Loucy (cell line): Measurements from ENCODE around the gene UNC93A.

Experiments used
- H2AFZ ChIP-seq: fragments of 200-600 bp; sonication (generic); 2 replicates; pipeline ENCODE4 v1.6.0; 2016; ENCODE audit warnings: antibody characterized with exemption, mild to moderate bottlenecking, low read length, moderate library complexity
- H3F3A ChIP-seq: fragments of 200-600 bp; 2 replicates; pipeline ENCODE4 v1.6.0; 2016; ENCODE audit warnings: antibody characterized with exemption, low read depth, mild to moderate bottlenecking
- H3K27me3 ChIP-seq: fragments of 200-600 bp; sonication (generic); 2 replicates; pipeline ENCODE4 v1.6.1; 2014; ENCODE audit warnings: low read length, mild to moderate bottlenecking; ENCODE audit not compliant: insufficient read depth, poor library complexity, severe bottlenecking
- H3K36me3 ChIP-seq: fragments of 200-600 bp; sonication (generic); 2 replicates; pipeline ENCODE4 v1.6.1; 2016; ENCODE audit warnings: low read length; ENCODE audit not compliant: insufficient read depth
- H3K4me1 ChIP-seq: fragments of 200-600 bp; sonication (generic); 2 replicates; pipeline ENCODE4 v1.5.1; 2014; ENCODE audit warnings: low read length, mild to moderate bottlenecking; ENCODE audit not compliant: insufficient read depth, poor library complexity, severe bottlenecking
- H3K4me2 ChIP-seq: fragments of 200-600 bp; sonication (generic); 2 replicates; pipeline ENCODE4 v1.6.0; 2014; ENCODE audit warnings: antibody characterized with exemption, low read length, low read depth, mild to moderate bottlenecking; ENCODE audit not compliant: poor library complexity, severe bottlenecking
- H3K4me3 ChIP-seq: fragments of 200-600 bp; sonication (generic); 2 replicates; pipeline ENCODE4 v1.5.1; 2014; ENCODE audit warnings: low read length, mild to moderate bottlenecking, mixed read lengths; ENCODE audit not compliant: poor library complexity, severe bottlenecking
- H3K79me2 ChIP-seq: fragments of 200-600 bp; sonication (generic); 2 replicates; pipeline ENCODE4 v1.6.1; 2014; ENCODE audit warnings: low read length; ENCODE audit not compliant: insufficient read depth
- H3K9ac ChIP-seq: fragments of 200-600 bp; sonication (generic); 2 replicates; pipeline ENCODE4 v1.6.0; 2014; ENCODE audit warnings: mild to moderate bottlenecking, low read depth, low read length, moderate library complexity; ENCODE audit not compliant: poor library complexity, severe bottlenecking
- H3K9me2 ChIP-seq: fragments of 200-600 bp; sonication (generic); replicated peaks from 2 replicates; pipeline ENCODE4 v1.6.1; 2016; ENCODE audit warnings: low read depth, low read length, mixed read lengths
- H3K9me3 ChIP-seq: fragments of 200-600 bp; sonication (generic); 2 replicates; pipeline ENCODE4 v1.6.1; 2014; ENCODE audit warnings: mild to moderate bottlenecking, antibody characterized with exemption, low read length, low read depth; ENCODE audit not compliant: insufficient read depth
- H4K20me1 ChIP-seq: fragments of 200-600 bp; sonication (generic); 2 replicates; pipeline ENCODE4 v1.6.0; 2014; ENCODE audit warnings: antibody characterized with exemption, low read length, mild to moderate bottlenecking; ENCODE audit not compliant: insufficient read depth, poor library complexity, severe bottlenecking
- CTCF ChIP-seq: fragments of 200-600 bp; sonication (generic); conservative IDR thresholded peaks from 2 replicates; pipeline ENCODE4 v1.5.1; 2014; ENCODE audit warnings: mild to moderate bottlenecking, antibody characterized with exemption, low read length
- EZH2phosphoT487 ChIP-seq: fragments of 200-600 bp; IDR thresholded peaks from 2 replicates; pipeline ENCODE4 v1.6.1; 2018; ENCODE audit warnings: antibody characterized with exemption, mild to moderate bottlenecking, moderate library complexity, borderline replicate concordance

Gene UNC93A

DNA sequence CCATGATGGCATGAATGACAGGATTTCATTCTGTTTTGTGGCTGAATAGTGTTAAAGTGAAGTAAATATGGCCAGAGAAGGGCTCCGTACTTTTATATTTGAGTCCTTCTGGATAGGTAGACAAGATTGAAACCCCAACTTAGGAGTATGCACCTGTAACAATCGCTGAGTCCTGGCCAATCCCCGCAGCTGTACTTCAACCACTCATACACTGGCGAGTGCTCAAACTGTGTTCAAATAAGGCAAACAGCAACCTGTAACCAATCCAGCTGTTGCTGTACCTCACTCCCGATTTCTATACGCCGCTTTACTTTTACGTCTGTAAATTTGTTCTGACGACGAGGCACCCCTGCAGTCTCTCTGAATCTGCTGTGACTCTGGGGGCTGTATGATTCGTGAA lies 40.5 kb downstream of the UNC93A start:
- Histone ChIP-seq H3K4me2 (no peak overlapping the region), H3K9me2 (no peaks in the 10 kb centered on the region), H3K27me3 (no peaks in the 10 kb centered on the region), H3K9me3 (no peaks in the 10 kb centered on the region), H3K36me3 (no peaks in the 10 kb centered on the region), H3K4me3 (no peak overlapping the region), H3K79me2 (no peaks in the 10 kb centered on the region), H3K4me1 (no peaks in the 10 kb centered on the region), H4K20me1 (no peaks in the 10 kb centered on the region), H2AFZ (no peak overlapping the region), H3F3A (no peaks in the 10 kb centered on the region), H3K9ac (no peak overlapping the region)
- TF ChIP-seq EZH2phosphoT487 = no peak
- no peak for TF ChIP-seq CTCF

GRCh38 chr6:167336844-167337630 lies 45.9 kb downstream of the UNC93A start:
- no peaks in the 10 kb centered on the region for H3F3A ChIP-seq
- no peaks in the 10 kb centered on the region for H3K36me3 ChIP-seq
- no peaks in the 10 kb centered on the region for H4K20me1 ChIP-seq
- H2AFZ ChIP-seq = no peak overlapping the region
- H3K4me2 ChIP-seq = no peak overlapping the region
- no peaks in the 10 kb centered on the region for H3K9me2 ChIP-seq
- no peaks in the 10 kb centered on the region for H3K27me3 ChIP-seq
- H3K4me3 ChIP-seq = no peak overlapping the region
- no peaks in the 10 kb centered on the region for H3K4me1 ChIP-seq
- H3K9me3 ChIP-seq = no peaks in the 10 kb centered on the region
- no peak overlapping the region for H3K9ac ChIP-seq
- no peaks in the 10 kb centered on the region for H3K79me2 ChIP-seq
- TF ChIP-seq EZH2phosphoT487 (no peak), CTCF (no peak)

DNA sequence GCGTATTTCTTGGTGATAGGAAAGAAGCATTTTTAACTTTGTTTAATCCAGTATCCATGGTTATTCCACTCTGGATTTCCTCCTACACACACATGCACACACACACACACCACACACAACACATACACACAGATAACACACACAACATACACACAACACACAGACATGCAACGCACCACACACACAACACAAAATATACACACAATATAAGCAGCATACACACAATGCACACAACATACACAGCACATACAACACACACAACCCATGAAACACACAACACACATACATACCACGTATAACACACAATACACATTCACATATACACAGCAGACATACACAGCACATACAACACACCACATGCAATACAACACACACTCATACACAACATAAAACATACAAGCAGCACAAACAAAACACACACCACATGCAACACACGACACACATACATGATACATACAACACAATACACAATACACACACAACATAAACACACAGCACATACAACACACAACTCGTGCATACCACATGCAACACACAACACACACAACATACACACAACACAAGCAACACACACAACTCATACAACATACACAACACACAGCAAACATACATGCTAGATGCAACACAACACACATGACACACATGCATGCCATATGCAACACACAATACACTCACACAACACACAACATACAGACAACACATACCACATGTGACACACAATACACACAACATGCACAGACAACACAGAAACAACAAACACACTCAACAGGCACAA lies 46.7 kb downstream of the UNC93A start:
- Histone ChIP-seq H2AFZ (no peak overlapping the region), H3K27me3 (no peaks in the 10 kb centered on the region), H3K4me3 (no peak overlapping the region), H4K20me1 (no peaks in the 10 kb centered on the region), H3K9ac (no peak overlapping the region), H3K9me3 (no peaks in the 10 kb centered on the region), H3K79me2 (no peaks in the 10 kb centered on the region), H3K4me1 (no peaks in the 10 kb centered on the region), H3F3A (no peaks in the 10 kb centered on the region), H3K9me2 (no peaks in the 10 kb centered on the region), H3K4me2 (no peak overlapping the region), H3K36me3 (no peaks in the 10 kb centered on the region)
- TF ChIP-seq EZH2phosphoT487 (no peak), CTCF (no peak)
